ENCODE data around the gene SLC15A2.
"Not testable (repeated sequence)": the region's sequence is repeated elsewhere in the genome, so short reads cannot be mapped to it uniquely, and the experiment has no call there.

The SLC15A2 gene

GRCh38 chr3:121897296-121897695 lies 3.1 kb downstream of the SLC15A2 start:
- Mint-ChIP-seq H3K4me1 (ENCODE audit: low read depth) (no peaks in the 10 kb centered on the region), H3K27ac (no peak overlapping the region), H3K9me3 (no peaks in the 10 kb centered on the region), H3K27me3 (no peaks in the 10 kb centered on the region), H3K36me3 (ENCODE audit: low read depth) (peaks cover 11% of the 10 kb centered on the region), H3K4me3 (no peak overlapping the region)

GRCh38 chr3:121913305-121913990 lies 19.2 kb downstream of the SLC15A2 start:
- no peak overlapping the region for H3K27ac Mint-ChIP-seq
- no peak overlapping the region for H3K4me3 Mint-ChIP-seq
- H3K27me3 Mint-ChIP-seq: no peaks in the 10 kb centered on the region
- peaks cover 11% of the 10 kb centered on the region for H3K4me1 Mint-ChIP-seq (ENCODE audit: low read depth)
- peaks cover 3% of the 10 kb centered on the region for H3K9me3 Mint-ChIP-seq
- peaks cover 35% of the 10 kb centered on the region for H3K36me3 Mint-ChIP-seq (ENCODE audit: low read depth)

- Mint-ChIP-seq H3K4me3 (no peak overlapping the region), H3K27ac (no peak overlapping the region), H3K27me3 (no peaks in the 10 kb centered on the region), H3K9me3 (no peaks in the 10 kb centered on the region), H3K4me1 (ENCODE audit: low read depth) (peaks cover 11% of the 10 kb centered on the region), H3K36me3 (ENCODE audit: low read depth) (peaks cover 30% of the 10 kb centered on the region)
Measured at GRCh38 chr3:121914081-121914998, 20.1 kb downstream of the SLC15A2 start.

- Mint-ChIP-seq H3K9me3 (no peaks in the 10 kb centered on the region), H3K27me3 (no peaks in the 10 kb centered on the region), H3K27ac (no peak overlapping the region), H3K36me3 (ENCODE audit: low read depth) (peaks cover 27% of the 10 kb centered on the region), H3K4me3 (no peak overlapping the region), H3K4me1 (ENCODE audit: low read depth) (peaks cover 11% of the 10 kb centered on the region)
Measured at GRCh38 chr3:121916189-121916588, 22.0 kb downstream of the SLC15A2 start.

GRCh38 chr3:121918779-121919483 lies 24.7 kb downstream of the SLC15A2 start:
- Mint-ChIP-seq H3K4me1 (ENCODE audit: low read depth) (peaks cover under 1% of the 10 kb centered on the region), H3K4me3 (no peak overlapping the region), H3K27me3 (no peaks in the 10 kb centered on the region), H3K9me3 (no peaks in the 10 kb centered on the region), H3K27ac (no peak overlapping the region), H3K36me3 (ENCODE audit: low read depth) (peaks cover 23% of the 10 kb centered on the region)

- H3K27me3 Mint-ChIP-seq: no peaks in the 10 kb centered on the region
Measured at GRCh38 chr3:121924734-121925133, 30.5 kb downstream of the SLC15A2 start.

GRCh38 chr3:121926380-121926779 lies 32.2 kb downstream of the SLC15A2 start:
- Mint-ChIP-seq H3K27ac (no peak overlapping the region), H3K36me3 (ENCODE audit: low read depth) (peaks cover 40% of the 10 kb centered on the region)

More at GRCh38 chr3:121924734-121925133, 30.5 kb downstream of the SLC15A2 start:
- Mint-ChIP-seq H3K36me3 (ENCODE audit: low read depth) (peaks cover 34% of the 10 kb centered on the region), H3K4me1 (ENCODE audit: low read depth) (no peaks in the 10 kb centered on the region), H3K27ac (no peak overlapping the region), H3K9me3 (peaks cover 4% of the 10 kb centered on the region), H3K4me3 (no peak overlapping the region)

GRCh38 chr3:121938141-121938855 lies 44.1 kb downstream of the SLC15A2 start:
- peaks cover 19% of the 10 kb centered on the region for H3K36me3 Mint-ChIP-seq (ENCODE audit: low read depth)
- H3K4me3 Mint-ChIP-seq; H3K27me3 Mint-ChIP-seq; H3K27ac Mint-ChIP-seq; H3K4me1 Mint-ChIP-seq (ENCODE audit: low read depth); H3K9me3 Mint-ChIP-seq: not testable (repeated sequence)

More at GRCh38 chr3:121926380-121926779, 32.2 kb downstream of the SLC15A2 start:
- peaks cover 4% of the 10 kb centered on the region for H3K9me3 Mint-ChIP-seq
- no peak overlapping the region for H3K4me3 Mint-ChIP-seq
- H3K4me1 Mint-ChIP-seq (ENCODE audit: low read depth): no peaks in the 10 kb centered on the region
- no peaks in the 10 kb centered on the region for H3K27me3 Mint-ChIP-seq

- Mint-ChIP-seq H3K27ac (no peak overlapping the region), H3K4me3 (no peak overlapping the region), H3K9me3 (no peaks in the 10 kb centered on the region), H3K27me3 (no peaks in the 10 kb centered on the region), H3K36me3 (ENCODE audit: low read depth) (peaks cover 19% of the 10 kb centered on the region), H3K4me1 (ENCODE audit: low read depth) (no peaks in the 10 kb centered on the region)
Measured at GRCh38 chr3:121941592-121941991, 47.4 kb downstream of the SLC15A2 start.

- Mint-ChIP-seq H3K4me3 (no peak overlapping the region), H3K9me3 (no peaks in the 10 kb centered on the region), H3K4me1 (ENCODE audit: low read depth) (no peaks in the 10 kb centered on the region), H3K27ac (no peak overlapping the region), H3K27me3 (no peaks in the 10 kb centered on the region), H3K36me3 (ENCODE audit: low read depth) (peaks cover 19% of the 10 kb centered on the region)
Measured at GRCh38 chr3:121942116-121942786, 48.0 kb downstream of the SLC15A2 start.

- Mint-ChIP-seq H3K4me1 (ENCODE audit: low read depth) (no peaks in the 10 kb centered on the region), H3K27ac (no peak overlapping the region), H3K27me3 (no peaks in the 10 kb centered on the region), H3K9me3 (no peaks in the 10 kb centered on the region), H3K36me3 (ENCODE audit: low read depth) (peaks cover 18% of the 10 kb centered on the region), H3K4me3 (no peak overlapping the region)
Measured at GRCh38 chr3:121943431-121943830, 49.2 kb downstream of the SLC15A2 start.

- Mint-ChIP-seq H3K9me3 (peaks cover 13% of the 10 kb centered on the region), H3K27ac (no peak overlapping the region)
Measured at GRCh38 chr3:121948641-121949040, 54.4 kb downstream of the SLC15A2 start.

GRCh38 chr3:121951291-121951919 lies 57.2 kb downstream of the SLC15A2 start:
- H3K27ac Mint-ChIP-seq: no peak overlapping the region
- H3K4me3 Mint-ChIP-seq: no peak overlapping the region
- H3K36me3 Mint-ChIP-seq (ENCODE audit: low read depth): peaks cover 12% of the 10 kb centered on the region
- no peaks in the 10 kb centered on the region for H3K4me1 Mint-ChIP-seq (ENCODE audit: low read depth)
- H3K9me3 Mint-ChIP-seq: peaks cover 13% of the 10 kb centered on the region
- H3K27me3 Mint-ChIP-seq: no peaks in the 10 kb centered on the region

More at GRCh38 chr3:121948641-121949040, 54.4 kb downstream of the SLC15A2 start:
- no peaks in the 10 kb centered on the region for H3K4me1 Mint-ChIP-seq (ENCODE audit: low read depth)
- H3K36me3 Mint-ChIP-seq (ENCODE audit: low read depth): peaks cover 12% of the 10 kb centered on the region
- H3K27me3 Mint-ChIP-seq: no peaks in the 10 kb centered on the region
- H3K4me3 Mint-ChIP-seq: no peak overlapping the region
